Smooth muscle cell (in vitro differentiated cells): Measurements from ENCODE around the gene PREB. TPM values are rescaled to one million over a fixed set of nuclear protein-coding genes. Genes with fewer than 3 reads are reported as not detected.
A peak's percentile ranks its signal among the peaks of the same experiment; 100 is the strongest.

ENCODE experiments used
- DNase-seq: peaks from one replicate; lab custom pipeline; 2025; ENCODE audit not compliant: unreplicated experiment; lab: John Stamatoyannopoulos, UW
- H2AFZ ChIP-seq: fragments of 200-600 bp; sonication (generic); 2 replicates; pipeline ENCODE4 v1.6.0; 2016; ENCODE audit warnings: antibody characterized with exemption, low read depth, mild to moderate bottlenecking
- H3F3A ChIP-seq: fragments of 200-600 bp; sonication (generic); 2 replicates; pipeline ENCODE4 v1.6.0; 2017; ENCODE audit warnings: antibody characterized with exemption, low read depth
- H3K27ac ChIP-seq: fragments of 200-600 bp; sonication (generic); 2 replicates; pipeline ENCODE4 v1.5.1; 2016; ENCODE audit warnings: low read depth, mild to moderate bottlenecking
- H3K27me3 ChIP-seq: fragments of 200-600 bp; sonication (generic); 2 replicates; pipeline ENCODE4 v1.6.1; 2016; ENCODE audit warnings: low read depth, mild to moderate bottlenecking
- H3K36me3 ChIP-seq: fragments of 200-600 bp; sonication (generic); 2 replicates; pipeline ENCODE4 v1.5.1; 2016; ENCODE audit warnings: low read depth
- H3K4me1 ChIP-seq: fragments of 200-600 bp; sonication (generic); 2 replicates; pipeline ENCODE4 v1.5.1; 2016; ENCODE audit warnings: low read depth
- H3K4me2 ChIP-seq: fragments of 200-600 bp; sonication (generic); 2 replicates; pipeline ENCODE4 v1.6.0; 2016; ENCODE audit warnings: mild to moderate bottlenecking
- H3K4me3 ChIP-seq: fragments of 200-600 bp; sonication (generic); 2 replicates; pipeline ENCODE4 v1.5.1; 2016; ENCODE audit warnings: mild to moderate bottlenecking
- H3K79me2 ChIP-seq: fragments of 200-600 bp; sonication (generic); 2 replicates; pipeline ENCODE4 v1.6.0; 2016; ENCODE audit warnings: low read depth, mild to moderate bottlenecking
- H3K9ac ChIP-seq: fragments of 200-600 bp; sonication (generic); 2 replicates; pipeline ENCODE4 v1.6.0; 2016; ENCODE audit warnings: low read depth
- H3K9me3 ChIP-seq: fragments of 200-600 bp; sonication (generic); replicated peaks from 2 replicates; pipeline ENCODE4 v1.5.1; 2016; ENCODE audit warnings: low read depth
- H4K20me1 ChIP-seq: fragments of 200-600 bp; sonication (generic); 2 replicates; pipeline ENCODE4 v1.6.0; 2016; ENCODE audit warnings: low read depth
- CTCF ChIP-seq: fragments of 200-600 bp; sonication (generic); IDR thresholded peaks from 2 replicates; pipeline ENCODE4 v1.5.1; 2017; ENCODE audit warnings: borderline replicate concordance, mild to moderate bottlenecking, antibody characterized with exemption; ENCODE audit not compliant: insufficient read depth, poor library complexity, severe bottlenecking
- WGBS: methylation state at CpG from one replicate; pipeline ENCODE4 v1.1.7; 2016; ENCODE audit warnings: low lambda C conversion rate; 5-methylcytosine and 5-hydroxymethylcytosine counted together
- polyA plus RNA-seq: library from polyadenylated mRNA; unstranded; fragments of >200 nt; fragmentation: Nextera tagmentation; extraction: Ambion mirVana; gene quantifications from 2 replicates; pipeline ENCODE4 v1.2.1, GENCODE V29; 2016
- total RNA-seq: library from RNA; depleted of rRNA; stranded (reverse); fragments of >200 nt; gene quantifications from 2 replicates; pipeline ENCODE4 v1.2.3, GENCODE V29; 2014

Gene PREB
- total and polyA plus RNA-seq, 2 experiments from 2014 or later: 53.2 to 62.6 TPM

GRCh38 chr2:27086724-27087593 lies 47.5 kb downstream of the PREB start, which contains the start of gene KHK:
KHK (plus strand) TSS chr2:27086772; CDS start chr2:27087260, 488 bp downstream.
- peaks cover 26% of the 10 kb centered on the region for H4K20me1 ChIP-seq
- no peaks in the 10 kb centered on the region for H3K79me2 ChIP-seq
- DNase-seq: no peak
- peak within 1 kb of the TSS; percentile 99 for H3K4me2 ChIP-seq
- no peak for TF ChIP-seq CTCF
- peaks cover 10% of the 10 kb centered on the region for H3K4me1 ChIP-seq
- peak within 1 kb of the TSS; percentile 83 for H3K4me3 ChIP-seq
- H3F3A ChIP-seq: peaks cover 15% of the 10 kb centered on the region
- no peaks in the 10 kb centered on the region for H3K9me3 ChIP-seq
- peak within 1 kb of the TSS; percentile 54 for H3K9ac ChIP-seq
- no peaks in the 10 kb centered on the region for H3K36me3 ChIP-seq
- peak within 1 kb of the TSS; percentile 61 for H3K27ac ChIP-seq
- no peaks in the 10 kb centered on the region for H3K27me3 ChIP-seq
- peak within 1 kb of the TSS; percentile 69 for H2AFZ ChIP-seq
- 11% methylated on average over 51 of the region's 54 CpGs for WGBS

GRCh38 chr2:27086090-27086723 lies 48.2 kb downstream of the PREB start:
- Histone ChIP-seq H3K27ac (peak overlapping the region; percentile 61), H3F3A (peaks cover 15% of the 10 kb centered on the region), H3K9ac (peak overlapping the region; percentile 54), H2AFZ (peak overlapping the region; percentile 69), H3K79me2 (no peaks in the 10 kb centered on the region), H4K20me1 (peaks cover 33% of the 10 kb centered on the region), H3K27me3 (no peaks in the 10 kb centered on the region), H3K36me3 (no peaks in the 10 kb centered on the region), H3K9me3 (no peaks in the 10 kb centered on the region), H3K4me2 (peak overlapping the region; percentile 99), H3K4me1 (peaks cover 13% of the 10 kb centered on the region), H3K4me3 (peak overlapping the region; percentile 83)
- under 1% methylated on average over 49 of the region's 81 CpGs for WGBS
- peak; percentile 91 for TF ChIP-seq CTCF
- peak; percentile 95 for DNase-seq

- Histone ChIP-seq H3K9me3 (no peaks in the 10 kb centered on the region), H3K27ac (peak overlapping the region; percentile 61), H4K20me1 (peaks cover 33% of the 10 kb centered on the region), H3K36me3 (no peaks in the 10 kb centered on the region), H3F3A (peaks cover 17% of the 10 kb centered on the region), H3K4me1 (peaks cover 16% of the 10 kb centered on the region), H3K4me2 (peak overlapping the region; percentile 99), H3K9ac (peak overlapping the region; percentile 54), H3K4me3 (peak overlapping the region; percentile 83), H2AFZ (peak overlapping the region; percentile 69), H3K79me2 (peaks cover 2% of the 10 kb centered on the region), H3K27me3 (no peaks in the 10 kb centered on the region)
- peak; percentile 26 for DNase-seq
- 3% methylated on average over 36 of the region's 38 CpGs for WGBS
- no peak for TF ChIP-seq CTCF
Observed at GRCh38 chr2:27085673-27086089, 48.8 kb downstream of the PREB start.
